ENCODE results near the gene DOCK10.

DNA sequence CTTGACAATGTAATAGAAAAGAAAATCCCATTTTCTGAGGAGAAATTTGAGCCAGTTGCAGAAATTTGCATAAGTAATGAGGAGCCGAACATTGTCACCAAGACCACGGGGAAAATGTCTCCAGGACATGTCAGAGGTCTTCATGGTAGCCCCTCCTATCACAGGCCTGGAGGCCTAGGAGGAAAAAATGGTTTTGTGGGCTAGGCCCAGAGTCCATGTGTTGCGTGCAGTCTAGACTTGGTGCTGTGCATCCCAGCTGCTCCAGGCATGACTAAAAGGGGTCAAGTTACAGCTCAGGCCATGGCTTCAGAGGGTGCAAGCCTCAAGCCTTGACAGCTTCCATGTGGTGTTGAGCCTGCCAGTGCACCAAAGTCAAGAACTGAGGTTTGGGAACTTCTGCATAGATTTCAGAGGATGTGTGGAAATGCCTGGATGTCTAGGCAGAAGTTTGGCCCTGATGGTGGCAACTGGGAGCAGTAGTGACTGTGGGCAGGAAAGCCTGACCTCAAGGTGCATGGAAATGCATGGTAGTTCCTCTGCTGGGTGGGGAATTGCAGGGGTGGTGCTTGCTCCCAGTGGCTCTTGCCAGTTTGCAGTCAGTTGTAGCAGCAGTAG, 284.2 kb downstream of the DOCK10 start:
- TF ChIP-seq, protein P1, sequence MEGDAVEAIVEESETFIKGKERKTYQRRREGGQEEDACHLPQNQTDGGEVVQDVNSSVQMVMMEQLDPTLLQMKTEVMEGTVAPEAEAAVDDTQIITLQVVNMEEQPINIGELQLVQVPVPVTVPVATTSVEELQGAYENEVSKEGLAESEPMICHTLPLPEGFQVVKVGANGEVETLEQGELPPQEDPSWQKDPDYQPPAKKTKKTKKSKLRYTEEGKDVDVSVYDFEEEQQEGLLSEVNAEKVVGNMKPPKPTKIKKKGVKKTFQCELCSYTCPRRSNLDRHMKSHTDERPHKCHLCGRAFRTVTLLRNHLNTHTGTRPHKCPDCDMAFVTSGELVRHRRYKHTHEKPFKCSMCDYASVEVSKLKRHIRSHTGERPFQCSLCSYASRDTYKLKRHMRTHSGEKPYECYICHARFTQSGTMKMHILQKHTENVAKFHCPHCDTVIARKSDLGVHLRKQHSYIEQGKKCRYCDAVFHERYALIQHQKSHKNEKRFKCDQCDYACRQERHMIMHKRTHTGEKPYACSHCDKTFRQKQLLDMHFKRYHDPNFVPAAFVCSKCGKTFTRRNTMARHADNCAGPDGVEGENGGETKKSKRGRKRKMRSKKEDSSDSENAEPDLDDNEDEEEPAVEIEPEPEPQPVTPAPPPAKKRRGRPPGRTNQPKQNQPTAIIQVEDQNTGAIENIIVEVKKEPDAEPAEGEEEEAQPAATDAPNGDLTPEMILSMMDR (IDR thresholded peaks at IDR 0.05) = no peak
- TF ChIP-seq JUN (CRISPR knock-in tag; IDR thresholded peaks at IDR 0.05) = no peak
